Neuronal stem cell (in vitro differentiated cells): ENCODE measurements around the gene RPL35.
A peak's percentile ranks its signal among the peaks of the same experiment; 100 is the strongest.

Experiments used
- DNase-seq: peaks from one replicate; pipeline ENCODE4 v3.0.0-alpha.2; 2013; ENCODE audit warnings: low spot score
- H2AFZ ChIP-seq: one replicate; pipeline ENCODE4 v1.6.1; 2013; ENCODE audit warnings: mild to moderate bottlenecking, low read length, inconsistent platforms
- H2AK5ac ChIP-seq: 2 replicates; pipeline ENCODE4 v1.6.1; 2013; ENCODE audit warnings: low read depth, mild to moderate bottlenecking, inconsistent platforms, low read length, moderate library complexity, mixed read lengths
- H2BK120ac ChIP-seq: 2 replicates; pipeline ENCODE4 v1.6.1; 2013; ENCODE audit warnings: low read depth, mild to moderate bottlenecking, inconsistent platforms, low read length, moderate library complexity, mixed read lengths
- H2BK12ac ChIP-seq: one replicate; pipeline ENCODE4 v1.6.1; 2013; ENCODE audit warnings: low read length, inconsistent platforms
- H2BK15ac ChIP-seq: 2 replicates; pipeline ENCODE4 v1.6.1; 2013; ENCODE audit warnings: mild to moderate bottlenecking, low read length, inconsistent platforms, mixed read lengths
- H2BK5ac ChIP-seq: one replicate; pipeline ENCODE4 v1.6.1; 2013; ENCODE audit warnings: inconsistent platforms, mild to moderate bottlenecking, low read length, moderate library complexity
- H3K14ac ChIP-seq: one replicate; pipeline ENCODE4 v1.6.1; 2013; ENCODE audit warnings: low read length, inconsistent platforms
- H3K18ac ChIP-seq: 2 replicates; pipeline ENCODE4 v1.6.1; 2013; ENCODE audit warnings: low read length, inconsistent platforms
- H3K23ac ChIP-seq: 2 replicates; pipeline ENCODE4 v1.6.1; 2013; ENCODE audit warnings: low read depth, mild to moderate bottlenecking, mixed read lengths, low read length, inconsistent platforms; ENCODE audit not compliant: poor library complexity
- H3K27ac ChIP-seq: replicated peaks from 3 replicates; pipeline ENCODE4 v1.5.1; 2013; ENCODE audit warnings: low read length, inconsistent platforms
- H3K27me3 ChIP-seq, 3 experiments: 2 replicates each; pipeline ENCODE4 v1.6.1; 2013; ENCODE audit warnings: low read length in 3 of 3, mild to moderate bottlenecking in 2 of 3, inconsistent platforms in 1 of 3, low read depth in 1 of 3, mixed read lengths in 1 of 3, moderate library complexity in 1 of 3; ENCODE audit not compliant: control insufficient read depth in 3 of 3, insufficient read depth in 3 of 3
- H3K36me3 ChIP-seq, 2 donors: replicated peaks in 1 of 2; 2 replicates each; pipeline ENCODE4 v1.6.1; 2013; ENCODE audit warnings: low read length in 2 of 2; ENCODE audit not compliant: control insufficient read depth in 2 of 2, insufficient read depth in 2 of 2
- H3K4ac ChIP-seq: 2 replicates; pipeline ENCODE4 v1.6.1; 2013; ENCODE audit warnings: inconsistent platforms, mild to moderate bottlenecking, low read length, moderate library complexity
- H3K4me1 ChIP-seq, 2 donors: 1 replicate in 1 of 2; 2 replicates in 1 of 2; pipeline ENCODE4 v1.6.1; 2013; ENCODE audit warnings: low read length in 2 of 2, low read depth in 1 of 2; ENCODE audit not compliant: control insufficient read depth in 2 of 2, insufficient read depth in 1 of 2
- H3K4me2 ChIP-seq: one replicate; pipeline ENCODE4 v1.6.1; 2013; ENCODE audit warnings: mild to moderate bottlenecking, low read length, inconsistent platforms; ENCODE audit not compliant: insufficient read depth, poor library complexity, severe bottlenecking
- H3K4me3 ChIP-seq, 2 donors: 2 replicates each; pipeline ENCODE4 v1.5.1; 2013; ENCODE audit warnings: low read length in 2 of 2, mild to moderate bottlenecking in 2 of 2, inconsistent platforms in 1 of 2, moderate library complexity in 1 of 2
- H3K79me1 ChIP-seq: one replicate; pipeline ENCODE4 v1.6.1; 2013; ENCODE audit warnings: low read depth, mild to moderate bottlenecking, inconsistent platforms, low read length, moderate library complexity
- H3K9ac ChIP-seq: one replicate; pipeline ENCODE4 v1.6.1; 2013; ENCODE audit warnings: mild to moderate bottlenecking, low read depth, low read length, inconsistent platforms; ENCODE audit not compliant: poor library complexity
- H3K9me3 ChIP-seq, 2 donors: replicated peaks in 1 of 2; 2 replicates each; pipeline versions ENCODE3 to v1.6.1; 2013; ENCODE audit warnings: low read length in 2 of 2, mild to moderate bottlenecking in 2 of 2, inconsistent platforms in 1 of 2, low read depth in 1 of 2, mixed read lengths in 1 of 2, moderate library complexity in 1 of 2; ENCODE audit not compliant: control insufficient read depth in 2 of 2, insufficient read depth in 1 of 2
- H4K8ac ChIP-seq: one replicate; pipeline ENCODE4 v1.6.1; 2013; ENCODE audit warnings: low read depth, mild to moderate bottlenecking, inconsistent platforms, low read length, moderate library complexity
- H4K91ac ChIP-seq: one replicate; pipeline ENCODE4 v1.6.1; 2013; ENCODE audit warnings: low read length, low read depth, mild to moderate bottlenecking, inconsistent platforms; ENCODE audit not compliant: poor library complexity
- WGBS, 2 donors: extraction: QIAGEN DNeasy Blood & Tissue Kit; methylation state at CpG; one replicate each; pipeline ENCODE4 v1.1.7; 2013; ENCODE audit warnings: missing lambda C conversion rate in 2 of 2, mixed read lengths in 1 of 2; ENCODE audit not compliant: insufficient read length in 2 of 2, insufficient replicate concordance in 1 of 2; ENCODE audit errors: extremely low coverage in 2 of 2; 5-methylcytosine and 5-hydroxymethylcytosine counted together

The RPL35 gene

DNA sequence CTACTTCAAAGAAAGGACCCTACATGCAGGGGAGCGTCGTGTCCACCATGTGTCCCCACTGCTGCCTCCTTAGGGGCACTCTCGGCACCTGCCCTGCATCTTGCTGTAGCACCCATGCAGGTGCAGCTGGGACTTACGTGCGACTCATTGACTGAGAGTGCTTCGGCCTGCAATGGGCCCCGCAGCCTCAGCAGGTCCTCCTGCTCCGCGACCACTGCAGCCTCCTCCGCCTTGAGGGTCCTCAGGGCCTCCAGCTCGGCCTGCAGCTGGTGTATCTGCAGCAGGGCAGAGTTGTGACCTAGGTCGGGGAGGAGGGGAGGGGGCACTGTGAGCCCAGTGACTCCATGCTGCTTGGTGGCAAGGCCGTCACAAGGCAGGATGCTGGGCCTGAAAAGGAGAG, 27.2 kb upstream of the RPL35 start:
- no peak overlapping the region for H3K9ac ChIP-seq
- no peaks in the 10 kb centered on the region for H3K27me3 ChIP-seq
- no peak overlapping the region for H2AFZ ChIP-seq
- H2AK5ac ChIP-seq: no peak overlapping the region
- no peak overlapping the region for H2BK15ac ChIP-seq
- H2BK120ac ChIP-seq: no peak overlapping the region
- peaks cover 4% of the 10 kb centered on the region for H3K79me1 ChIP-seq
- WGBS, 2 donors: no CpG with 5 or more reads among the region's 13 CpGs
- H4K91ac ChIP-seq: no peak overlapping the region
- H2BK12ac ChIP-seq: no peak overlapping the region
- H3K18ac ChIP-seq: no peak overlapping the region
- H3K4me1 ChIP-seq: peaks cover 0 to 2% of the 10 kb centered on the region in 2 donors
- peak overlapping the region; percentile 62 for H3K23ac ChIP-seq
- no peak overlapping the region for H3K14ac ChIP-seq
- peak overlapping the region; percentile 52 for H4K8ac ChIP-seq
- no peak overlapping the region for H2BK5ac ChIP-seq
- DNase-seq: no peak
- H3K4me2 ChIP-seq: no peak overlapping the region
- H3K4me3 ChIP-seq: no peak overlapping the region
- H3K4ac ChIP-seq: no peak overlapping the region
- H3K36me3 ChIP-seq: peaks cover 33 to 80% of the 10 kb centered on the region in 2 donors
- no peak overlapping the region for H3K27ac ChIP-seq
- H3K9me3 ChIP-seq: no peaks in the 10 kb centered on the region

DNA sequence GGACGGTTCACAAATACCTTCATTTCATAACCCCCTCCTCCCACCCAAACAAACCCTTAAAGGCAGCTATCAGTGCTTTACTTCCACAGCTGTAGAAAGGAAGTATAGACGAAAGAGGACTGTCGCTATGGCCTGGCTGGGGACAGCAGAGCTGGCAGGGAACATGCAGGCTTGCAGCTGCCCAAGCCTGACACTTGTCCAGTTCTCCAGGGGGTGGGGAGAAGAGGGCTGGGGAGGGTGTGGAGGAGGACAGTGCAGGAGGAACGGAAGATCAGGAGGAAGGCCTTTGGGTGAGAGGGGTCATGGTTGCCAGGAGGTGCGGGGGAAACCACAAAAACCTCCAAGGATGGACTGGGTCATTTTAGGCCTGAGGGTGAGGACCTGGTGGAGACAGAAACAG, 26.1 kb upstream of the RPL35 start:
- no peak overlapping the region for H3K27ac ChIP-seq
- no peak overlapping the region for H2BK12ac ChIP-seq
- H3K14ac ChIP-seq: no peak overlapping the region
- H3K9ac ChIP-seq: peak overlapping the region; percentile 12
- H2BK120ac ChIP-seq: no peak overlapping the region
- H3K27me3 ChIP-seq: no peaks in the 10 kb centered on the region
- peaks cover 0 to 2% of the 10 kb centered on the region in 2 donors for H3K4me1 ChIP-seq
- no peak overlapping the region for H2BK15ac ChIP-seq
- no peak overlapping the region for H3K23ac ChIP-seq
- WGBS, 2 donors: no CpG with 5 or more reads among the region's 5 CpGs
- no peak overlapping the region for H3K18ac ChIP-seq
- H3K36me3 ChIP-seq: peaks cover 33 to 68% of the 10 kb centered on the region in 2 donors
- H2BK5ac ChIP-seq: no peak overlapping the region
- H3K79me1 ChIP-seq: peaks cover 4% of the 10 kb centered on the region
- H2AK5ac ChIP-seq: no peak overlapping the region
- H4K8ac ChIP-seq: no peak overlapping the region
- H3K4me2 ChIP-seq: no peak overlapping the region
- no peak overlapping the region for H3K4me3 ChIP-seq
- no peak for DNase-seq
- H2AFZ ChIP-seq: no peak overlapping the region
- no peaks in the 10 kb centered on the region for H3K9me3 ChIP-seq
- H4K91ac ChIP-seq: no peak overlapping the region
- H3K4ac ChIP-seq: no peak overlapping the region

DNA sequence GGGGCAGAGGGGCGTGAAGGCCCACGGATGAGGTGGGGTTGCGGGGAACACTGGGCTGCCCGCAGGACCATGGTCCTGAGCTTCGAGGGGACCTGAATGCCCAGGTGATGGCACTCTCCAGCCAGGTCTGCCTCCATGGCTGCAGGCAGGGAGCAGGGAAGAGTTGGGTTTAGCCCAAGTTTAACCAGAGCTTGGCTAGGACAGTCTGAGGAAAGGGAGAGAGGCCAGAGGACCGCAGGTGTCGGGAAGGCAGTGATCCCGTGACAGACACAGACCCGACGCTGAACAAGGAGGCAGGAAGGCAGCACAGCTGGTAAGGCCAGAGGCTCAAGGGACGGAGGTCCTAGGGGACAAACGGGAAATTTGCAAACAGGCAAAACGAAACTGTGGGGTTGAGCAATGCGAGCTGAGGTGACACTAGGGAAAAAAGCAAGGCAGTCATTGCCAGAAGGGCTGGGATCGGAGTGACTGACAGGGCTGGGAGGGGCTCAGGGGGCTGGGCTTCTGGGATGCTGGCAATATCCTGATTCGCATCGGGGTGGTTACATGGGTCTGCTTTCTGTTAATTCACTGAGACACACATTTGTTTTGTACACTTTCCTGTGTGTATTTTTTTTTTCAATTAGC, 25.2 kb upstream of the RPL35 start:
- no peak overlapping the region for H4K91ac ChIP-seq
- H3K4ac ChIP-seq: no peak overlapping the region
- H3K14ac ChIP-seq: no peak overlapping the region
- H2BK15ac ChIP-seq: no peak overlapping the region
- peak overlapping the region; percentile 26 for H4K8ac ChIP-seq
- DNase-seq: no peak
- peaks cover 4% of the 10 kb centered on the region for H3K79me1 ChIP-seq
- H3K27me3 ChIP-seq: no peaks in the 10 kb centered on the region
- H2BK5ac ChIP-seq: no peak overlapping the region
- peak overlapping the region; percentile 62 for H3K23ac ChIP-seq
- H3K4me1 ChIP-seq: peaks cover 0 to 2% of the 10 kb centered on the region in 2 donors
- no peak overlapping the region for H2AFZ ChIP-seq
- H3K18ac ChIP-seq: no peak overlapping the region
- H3K4me2 ChIP-seq: no peak overlapping the region
- H3K27ac ChIP-seq: no peak overlapping the region
- peak overlapping the region; percentile 66 for H3K9ac ChIP-seq
- no peak overlapping the region for H2BK12ac ChIP-seq
- H2AK5ac ChIP-seq: no peak overlapping the region
- H2BK120ac ChIP-seq: no peak overlapping the region
- no CpG with 5 or more reads among the region's 17 CpGs for WGBS, 2 donors
- H3K36me3 ChIP-seq: peaks cover 33 to 75% of the 10 kb centered on the region in 2 donors
- H3K9me3 ChIP-seq: no peaks in the 10 kb centered on the region
- H3K4me3 ChIP-seq: no peak overlapping the region

DNA sequence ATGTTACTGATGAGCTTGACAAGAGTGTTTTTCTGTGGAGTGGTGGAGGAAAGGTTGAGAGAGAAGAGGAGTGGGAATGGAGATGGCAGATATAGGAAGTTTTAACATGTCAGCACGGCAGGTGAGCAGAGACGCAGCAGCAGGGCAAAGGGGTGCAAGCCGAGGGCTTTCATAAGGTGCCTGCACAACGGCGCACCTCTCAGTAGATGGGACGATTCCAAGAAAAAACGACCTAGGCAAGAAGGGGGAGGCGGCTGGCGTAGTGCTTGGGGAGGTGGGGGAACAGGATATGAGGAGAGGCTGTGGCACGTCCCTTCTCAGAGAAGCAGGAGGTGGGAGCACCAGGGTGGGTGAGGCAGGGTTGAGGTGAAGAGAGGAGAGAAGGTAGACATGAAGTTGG, 24.7 kb upstream of the RPL35 start:
- Histone ChIP-seq H4K8ac (no peak overlapping the region), H3K9me3 (no peaks in the 10 kb centered on the region), H3K14ac (no peak overlapping the region), H3K4me1 (peaks cover 0 to 2% of the 10 kb centered on the region in 2 donors), H3K18ac (no peak overlapping the region), H2BK12ac (no peak overlapping the region), H4K91ac (no peak overlapping the region), H2BK5ac (no peak overlapping the region), H3K79me1 (peaks cover 4% of the 10 kb centered on the region), H2BK120ac (no peak overlapping the region), H3K23ac (no peak overlapping the region), H3K4me3 (no peak overlapping the region), H2BK15ac (no peak overlapping the region), H3K27ac (no peak overlapping the region), H2AFZ (no peak overlapping the region), H3K4me2 (no peak overlapping the region), H2AK5ac (no peak overlapping the region), H3K9ac (no peak overlapping the region), H3K4ac (no peak overlapping the region), H3K36me3 (peaks cover 35 to 80% of the 10 kb centered on the region in 2 donors), H3K27me3 (no peaks in the 10 kb centered on the region)
- no CpG with 5 or more reads among the region's 10 CpGs for WGBS, 2 donors
- DNase-seq: no peak
